HG03108 (cell line): ENCODE measurements around the gene IPP.
"Not testable (repeated sequence)": the region's sequence is repeated elsewhere in the genome, so short reads cannot be mapped to it uniquely, and the experiment has no call there.

Experiments used
- ATAC-seq: cut with Tn5 transposase; IDR thresholded peaks from one replicate; pipeline ENCODE4 v1.9.1; 2021; ENCODE audit warnings: moderate library complexity; ENCODE audit not compliant: unreplicated experiment

The IPP gene

GRCh38 chr1:45750298-45751038 lies at the start of gene IPP:
Gene IPP (minus strand): TSS chr1:45750653. CDS start chr1:45746411, 4,242 bp downstream.
- ATAC-seq: peak; percentile 88

- ATAC-seq: no peak
These were observed 46.5 kb upstream of the IPP start for GRCh38 chr1:45796946-45797345.

GRCh38 chr1:45796381-45796780 lies 45.9 kb upstream of the IPP start:
- no peak for ATAC-seq

GRCh38 chr1:45793942-45794604 lies 43.6 kb upstream of the IPP start:
- ATAC-seq: no peak

DNA sequence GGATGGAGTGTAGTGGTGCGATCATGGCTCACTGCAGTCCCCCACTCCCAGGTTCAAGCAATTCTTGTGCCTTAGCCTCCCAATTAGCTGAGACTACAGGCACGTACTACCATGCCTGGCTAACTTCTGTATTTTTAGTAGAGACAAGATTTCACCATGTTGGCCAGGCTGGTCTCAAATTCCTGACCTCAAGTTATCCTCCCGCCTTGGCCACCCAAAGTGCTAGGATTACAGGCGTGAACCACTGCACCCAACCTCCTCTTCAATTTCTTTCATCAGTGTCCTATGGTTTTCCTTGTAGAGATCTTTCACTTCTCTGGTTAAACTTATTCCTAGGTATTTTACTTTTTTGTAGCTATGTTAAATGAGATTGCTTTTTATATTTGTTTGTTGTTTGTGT lies 42.3 kb upstream of the IPP start:
- no peak for ATAC-seq

GRCh38 chr1:45789601-45790000 lies 39.1 kb upstream of the IPP start:
- no peak for ATAC-seq

DNA sequence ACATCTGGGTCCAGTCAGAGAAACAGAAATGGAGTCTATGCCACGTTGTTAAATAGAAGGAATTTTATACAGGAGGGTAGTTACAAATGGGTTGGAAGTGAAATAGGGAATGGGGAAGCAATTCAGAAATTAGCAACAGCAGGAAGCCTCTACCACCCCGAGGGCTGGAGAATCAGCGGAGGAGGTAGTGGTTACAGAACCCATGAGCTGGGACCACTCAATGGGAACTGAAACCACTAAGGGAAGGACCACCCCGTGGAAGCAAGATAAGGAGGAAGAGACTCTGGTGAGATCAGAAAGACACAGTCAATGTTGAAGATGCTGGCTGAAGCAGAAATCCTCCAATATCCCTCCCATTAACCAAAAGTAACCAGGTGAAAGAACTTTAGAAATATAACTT lies 37.5 kb upstream of the IPP start:
- ATAC-seq: no peak

GRCh38 chr1:45785583-45785982 lies 35.1 kb upstream of the IPP start:
- peak; percentile 49 for ATAC-seq

GRCh38 chr1:45775794-45776193 lies 25.3 kb upstream of the IPP start:
- ATAC-seq: no peak

GRCh38 chr1:45772971-45773370 lies 22.5 kb upstream of the IPP start:
- no peak for ATAC-seq

- ATAC-seq: no peak
These were observed 18.9 kb upstream of the IPP start for GRCh38 chr1:45769261-45769932.

DNA sequence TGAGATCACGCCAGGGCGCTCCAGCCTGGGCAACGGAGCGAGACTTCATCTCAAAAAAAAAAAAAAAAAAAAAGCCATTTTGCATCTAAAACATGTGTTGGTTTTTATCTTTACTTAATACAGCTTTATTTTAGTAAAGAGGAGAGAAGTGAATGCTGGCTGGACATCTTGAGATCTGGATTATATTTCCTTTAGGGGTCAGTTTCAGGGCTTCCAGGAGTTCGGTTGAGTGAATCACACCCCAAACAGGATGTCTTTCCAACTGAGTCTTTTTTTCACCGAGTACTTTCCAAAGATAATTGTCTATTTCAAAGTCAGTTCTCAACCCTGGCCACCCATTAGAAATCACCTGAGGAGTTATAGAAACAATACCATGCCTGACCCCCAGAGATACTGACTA lies 16.6 kb upstream of the IPP start:
- no peak for ATAC-seq

DNA sequence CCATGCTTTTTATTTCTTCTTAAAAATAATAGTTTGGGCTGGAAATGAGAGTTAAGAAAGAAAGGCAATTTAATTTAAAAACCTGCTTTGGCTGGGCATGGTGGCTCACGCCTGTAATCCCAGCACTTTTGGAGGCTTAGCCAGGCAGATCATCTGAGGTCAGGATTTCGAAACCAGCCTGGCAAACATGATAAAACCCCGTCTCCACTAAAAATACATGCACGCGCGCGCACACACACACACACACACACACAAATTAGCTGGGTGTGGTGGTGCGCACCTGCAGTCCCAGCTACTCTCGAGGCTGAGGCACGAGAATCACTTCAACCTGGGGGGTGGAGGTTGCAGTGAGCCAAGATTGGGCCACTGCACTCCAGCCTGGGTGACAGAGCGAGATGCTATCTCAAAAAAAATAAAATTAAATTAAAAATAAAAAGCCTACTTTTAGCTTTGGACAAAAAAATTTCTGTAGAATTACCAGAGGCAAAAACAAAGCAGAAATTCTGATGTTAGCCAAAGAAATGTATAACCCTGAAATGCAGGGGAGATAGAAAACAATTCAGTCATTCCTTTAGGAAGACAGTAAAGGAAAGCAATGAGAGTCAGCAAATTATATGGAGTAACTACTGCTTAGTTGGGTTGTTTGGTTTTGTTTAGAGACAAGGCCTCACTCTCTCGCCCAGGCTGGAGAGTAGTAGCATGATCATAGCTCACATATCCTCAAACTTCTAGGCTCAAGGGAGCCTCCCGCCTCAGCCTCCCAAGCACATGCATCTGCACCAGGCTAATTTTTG lies 15.7 kb upstream of the IPP start:
- no peak for ATAC-seq

DNA sequence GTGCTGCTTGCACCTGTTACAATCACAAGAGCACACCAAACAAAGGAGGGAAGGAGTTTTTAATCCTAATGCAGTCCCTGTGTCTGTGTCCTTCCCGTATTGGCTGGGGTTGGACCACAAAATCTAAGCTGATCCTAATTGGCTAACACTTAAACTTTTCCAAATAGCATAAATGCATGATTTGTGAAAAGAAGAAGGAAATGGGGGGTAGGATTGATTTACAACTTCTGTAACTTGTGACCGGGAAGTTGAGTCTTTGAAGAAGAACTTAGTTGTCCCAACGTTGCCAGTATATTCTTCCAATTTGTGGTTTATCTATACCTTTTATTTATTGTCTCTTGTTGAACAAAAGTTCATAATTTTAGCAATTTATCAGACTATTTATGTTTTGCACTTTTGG lies 11.8 kb upstream of the IPP start:
- no peak for ATAC-seq

DNA sequence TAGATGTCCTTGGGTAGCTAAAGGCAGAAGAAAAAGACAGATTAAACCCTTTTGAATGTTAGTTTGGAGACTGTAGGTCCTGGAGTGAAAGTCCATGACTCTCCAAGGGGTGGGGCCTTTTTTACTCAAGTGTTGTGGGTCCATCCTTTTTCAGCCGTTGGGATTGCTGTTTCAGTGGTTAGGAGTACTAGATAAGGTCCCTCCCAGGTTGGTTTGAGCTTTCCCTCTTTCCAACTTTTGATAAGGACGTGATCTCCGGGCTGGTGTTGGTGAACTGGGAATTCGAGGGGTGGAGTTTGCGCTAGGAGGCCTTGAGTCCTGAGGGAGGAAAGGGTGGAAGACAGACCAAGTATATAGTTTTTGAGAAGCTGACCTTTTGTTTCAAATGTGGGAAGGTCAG lies 5.2 kb upstream of the IPP start:
- no peak for ATAC-seq

- no peak for ATAC-seq
These were observed 3.0 kb upstream of the IPP start for GRCh38 chr1:45753248-45754037.

DNA sequence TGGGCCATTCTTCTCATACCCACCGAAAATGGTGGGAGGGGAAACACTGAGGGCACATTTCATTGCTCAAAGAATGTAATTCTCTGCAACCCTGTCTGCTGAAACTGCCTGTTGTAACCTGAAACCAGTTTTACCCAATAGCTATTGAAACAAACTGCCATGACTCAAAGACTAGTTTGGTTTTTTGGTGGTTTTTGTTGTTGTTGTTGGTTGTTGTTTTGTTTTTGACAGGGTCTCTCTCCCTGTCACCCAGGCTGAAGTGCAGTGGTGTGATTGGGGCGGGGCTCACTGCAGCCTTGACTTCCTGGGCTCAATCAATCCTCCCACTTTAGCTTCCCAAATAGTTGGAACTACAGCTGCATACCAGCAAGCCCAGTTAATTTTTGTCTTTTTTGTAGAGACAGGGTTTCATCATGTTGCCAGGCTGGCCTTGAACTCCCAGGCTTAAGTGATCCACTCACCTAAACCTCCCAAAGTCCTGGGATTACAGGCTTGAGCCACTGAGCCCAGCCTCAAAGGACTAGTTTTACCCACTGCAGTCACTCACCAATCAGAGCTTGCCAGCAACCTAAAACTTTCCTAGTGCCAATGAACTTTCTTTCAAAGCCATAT lies 2.1 kb upstream of the IPP start:
- ATAC-seq: no peak

DNA sequence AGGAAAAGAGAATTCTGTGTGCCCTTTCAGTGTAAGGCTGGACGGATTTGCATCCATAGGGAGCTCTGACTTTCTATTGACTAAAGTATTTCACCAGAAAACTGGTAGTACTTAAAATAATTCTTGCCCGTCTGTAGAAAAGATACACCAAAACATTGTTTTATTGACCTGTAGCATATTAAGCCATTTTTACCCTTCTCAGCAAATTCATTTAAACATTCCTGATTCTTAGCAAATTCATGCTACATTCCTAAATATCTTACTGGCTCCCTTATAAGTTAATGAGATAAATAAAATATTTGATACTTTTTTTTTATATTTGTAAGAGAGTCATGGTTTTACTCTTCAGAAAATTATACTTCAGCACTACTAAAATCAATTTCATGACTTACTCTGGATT lies 1.6 kb upstream of the IPP start:
- no peak for ATAC-seq

DNA sequence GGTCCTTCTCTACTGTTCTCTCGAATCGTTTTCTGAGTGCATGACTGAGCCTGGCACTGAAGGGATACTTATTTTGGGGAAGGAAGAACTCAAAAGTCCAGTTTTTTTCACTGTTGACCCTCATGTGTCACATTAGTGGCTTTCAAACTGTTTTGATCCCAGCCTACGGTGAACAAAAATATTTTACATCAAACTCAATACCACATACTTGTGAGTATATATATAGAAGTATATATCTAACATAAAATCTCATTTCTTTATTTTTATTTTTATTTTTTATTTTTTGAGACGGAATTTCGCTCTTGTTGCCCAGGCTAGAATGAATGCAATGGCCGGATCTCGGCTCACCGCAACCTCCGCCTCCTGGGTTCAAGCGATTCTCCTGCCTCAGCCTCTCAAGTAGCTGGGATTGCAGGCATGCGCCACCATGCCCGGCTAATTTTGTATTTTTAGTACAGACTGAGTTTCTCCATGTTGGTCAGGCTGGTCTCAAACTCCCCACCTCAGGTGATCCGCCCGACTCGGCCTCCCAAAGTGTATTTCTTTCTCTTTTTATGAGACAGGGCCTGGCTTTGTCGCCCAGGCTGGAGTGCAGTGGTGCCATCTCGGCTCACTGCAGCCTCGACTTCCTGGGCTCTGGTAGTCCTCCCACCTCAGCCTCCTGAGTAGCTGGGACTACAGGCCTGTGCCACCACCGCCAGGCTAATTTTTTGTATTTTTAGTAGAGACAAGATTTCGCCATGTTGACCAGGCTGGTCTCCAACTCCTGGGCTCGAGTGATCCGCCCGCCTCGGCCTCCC lies 786 bp upstream of the IPP start:
- ATAC-seq: not testable (repeated sequence)
